GM19397 (cell line): ENCODE data around the gene AASDH.
"Not testable (repeated sequence)": the region's sequence is repeated elsewhere in the genome, so short reads cannot be mapped to it uniquely, and the experiment has no call there.

ENCODE experiments used
- ATAC-seq: cut with Tn5 transposase; IDR thresholded peaks from one replicate; pipeline ENCODE4 v1.9.1; 2021; ENCODE audit warnings: mild to moderate bottlenecking, moderate library complexity; ENCODE audit not compliant: unreplicated experiment

AASDH gene

GRCh38 chr4:56405016-56405415 is 17.7 kb upstream of the AASDH start:
- ATAC-seq = no peak

- ATAC-seq = no peak
Measured at GRCh38 chr4:56400560-56400959, 13.3 kb upstream of the AASDH start.

DNA sequence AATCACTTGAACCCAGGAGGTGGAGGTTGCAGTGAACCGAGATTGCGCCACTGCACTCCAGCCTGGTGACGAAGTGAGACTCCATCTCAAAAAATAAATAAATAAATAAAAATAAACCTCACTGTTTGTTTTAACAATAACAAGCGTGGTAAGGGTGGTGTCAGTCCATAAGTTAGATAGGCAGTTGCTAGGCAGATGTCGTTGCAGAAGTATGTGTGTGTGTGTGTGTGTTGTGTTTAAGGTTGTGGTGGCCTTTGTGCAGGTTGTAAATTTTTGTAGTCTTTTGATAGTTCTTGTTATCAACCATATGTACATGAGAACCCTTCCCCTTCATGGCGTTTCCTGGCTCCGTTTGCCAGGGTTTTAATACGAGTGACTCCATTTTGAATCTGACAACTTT is 4.0 kb upstream of the AASDH start:
- ATAC-seq = no peak

GRCh38 chr4:56389558-56389957 is 2.3 kb upstream of the AASDH start:
- ATAC-seq = no peak

- no peak for ATAC-seq
Measured at GRCh38 chr4:56388306-56388705, 1.0 kb upstream of the AASDH start.

- no peak for ATAC-seq
Measured at GRCh38 chr4:56386091-56386490, 1.2 kb downstream of the AASDH start.

DNA sequence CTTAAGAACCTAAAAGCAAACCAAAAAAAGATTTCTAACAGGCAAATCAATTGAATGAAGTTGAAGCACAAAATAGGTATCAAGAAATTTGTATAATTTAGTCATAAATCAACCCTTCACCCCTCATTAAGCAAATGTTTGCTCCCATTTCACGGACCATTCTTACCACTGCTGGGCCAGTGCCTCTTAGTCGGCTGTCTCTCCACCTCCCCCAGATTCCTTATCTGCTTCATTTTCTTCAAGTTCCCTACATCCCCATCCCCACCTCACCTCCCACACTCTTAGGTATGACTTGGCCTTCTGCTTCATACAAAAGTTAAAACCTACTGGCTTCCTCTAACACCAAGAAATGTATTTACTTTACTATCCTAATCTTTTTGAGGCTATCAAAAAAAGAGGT is 11.8 kb downstream of the AASDH start:
- ATAC-seq = no peak

- ATAC-seq = no peak
Measured at GRCh38 chr4:56374956-56375355, 12.3 kb downstream of the AASDH start.

DNA sequence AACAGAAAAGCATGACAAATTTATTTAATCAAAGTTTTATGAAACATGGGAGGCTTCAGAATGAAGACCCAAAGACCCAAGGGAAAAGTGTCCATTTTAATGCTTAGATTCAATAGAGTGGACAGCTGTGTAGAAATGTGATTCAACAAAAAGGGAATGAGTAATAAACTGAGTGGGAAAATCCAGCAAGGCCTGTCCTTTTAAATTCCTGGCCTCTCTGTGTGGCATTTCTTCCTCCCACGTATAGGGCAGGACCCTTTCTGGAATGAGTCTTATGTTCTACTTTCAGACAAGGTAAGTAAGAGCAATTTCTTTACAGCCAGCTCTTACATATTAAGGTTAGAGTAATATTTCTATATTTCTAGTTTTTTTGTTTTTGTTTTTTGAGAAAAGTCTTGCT is 14.5 kb downstream of the AASDH start:
- no peak for ATAC-seq

- no peak for ATAC-seq
Measured at GRCh38 chr4:56371426-56372220, 15.7 kb downstream of the AASDH start.

DNA sequence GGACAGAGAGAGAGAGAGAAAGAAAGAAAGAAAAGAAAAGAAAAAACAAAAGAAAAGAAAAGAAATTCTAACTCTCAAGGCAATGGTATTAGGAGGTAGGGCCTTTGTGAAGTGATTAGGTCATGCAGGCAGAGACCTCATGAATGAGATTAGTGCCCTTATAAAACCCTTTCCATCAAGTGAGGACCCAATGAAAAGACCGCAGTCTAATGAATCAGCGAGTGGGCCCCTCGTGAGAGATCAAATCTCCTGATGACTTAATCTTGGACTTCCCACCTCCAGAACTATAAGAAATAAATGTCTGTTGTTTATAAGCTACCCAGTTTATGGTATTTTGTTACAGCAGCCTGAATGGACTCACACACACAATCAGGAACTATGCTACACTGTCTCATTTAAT is 16.9 kb downstream of the AASDH start:
- no peak for ATAC-seq

GRCh38 chr4:56362981-56363380 is 24.3 kb downstream of the AASDH start:
- ATAC-seq = not testable (repeated sequence)

- ATAC-seq = no peak
Measured at GRCh38 chr4:56360071-56360470, 27.2 kb downstream of the AASDH start.

DNA sequence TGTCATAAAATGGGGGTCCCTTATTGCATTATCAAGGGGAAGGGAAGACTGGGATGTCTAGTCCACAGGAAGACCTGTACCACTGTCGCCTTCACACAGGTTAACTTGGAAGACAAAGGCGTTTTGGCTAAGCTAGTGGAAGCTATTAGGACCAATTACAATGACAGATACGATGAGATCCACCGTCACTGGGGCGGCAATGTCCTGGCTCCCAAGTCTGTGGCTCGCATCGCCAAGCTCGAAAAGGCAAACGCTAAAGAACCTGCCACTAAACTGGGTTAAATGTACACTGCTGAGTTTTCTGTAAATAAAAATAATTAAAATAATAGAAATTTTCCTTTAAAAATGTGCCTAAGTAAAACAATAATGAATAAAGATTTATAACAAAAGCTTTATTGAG is 30.6 kb downstream of the AASDH start:
- no peak for ATAC-seq

- no peak for ATAC-seq
Measured at GRCh38 chr4:56348576-56348975, 38.7 kb downstream of the AASDH start.

- no peak for ATAC-seq
Measured at GRCh38 chr4:56345458-56345857, 41.8 kb downstream of the AASDH start.

GRCh38 chr4:56342746-56343145 is 44.5 kb downstream of the AASDH start:
- no peak for ATAC-seq

GRCh38 chr4:56330691-56331090 is 56.6 kb downstream of the AASDH start:
- ATAC-seq = no peak

- ATAC-seq = no peak
Measured at GRCh38 chr4:56326363-56326762, 60.9 kb downstream of the AASDH start.

DNA sequence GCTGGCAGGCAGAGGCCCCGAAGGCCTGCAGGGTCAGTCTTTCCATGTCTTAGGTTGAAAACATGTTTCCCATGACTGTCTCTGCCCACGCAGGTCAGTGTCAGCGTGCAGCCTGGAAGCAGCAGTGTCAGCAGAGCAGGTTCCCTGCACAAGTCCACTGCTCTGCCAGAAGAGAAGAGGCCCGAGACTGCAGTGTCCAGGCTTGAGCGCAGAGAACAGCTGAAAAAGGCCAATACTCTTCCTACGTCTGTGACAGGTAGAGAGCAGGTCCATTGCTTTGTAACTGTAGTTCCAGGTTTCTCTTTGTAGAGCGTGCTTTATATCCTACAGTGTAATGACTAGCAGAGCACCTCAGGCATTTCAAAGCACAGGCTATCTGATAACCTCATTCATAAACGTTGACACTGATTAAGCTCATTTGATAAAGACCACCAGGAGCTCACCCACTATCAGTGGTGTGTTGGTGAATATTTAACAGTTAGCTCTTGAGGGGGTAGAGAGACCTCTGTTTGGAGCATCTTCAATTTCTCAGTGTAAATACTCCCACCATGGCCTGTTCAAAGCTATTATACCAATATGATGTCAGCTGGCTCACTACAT is 63.2 kb downstream of the AASDH start:
- no peak for ATAC-seq

DNA sequence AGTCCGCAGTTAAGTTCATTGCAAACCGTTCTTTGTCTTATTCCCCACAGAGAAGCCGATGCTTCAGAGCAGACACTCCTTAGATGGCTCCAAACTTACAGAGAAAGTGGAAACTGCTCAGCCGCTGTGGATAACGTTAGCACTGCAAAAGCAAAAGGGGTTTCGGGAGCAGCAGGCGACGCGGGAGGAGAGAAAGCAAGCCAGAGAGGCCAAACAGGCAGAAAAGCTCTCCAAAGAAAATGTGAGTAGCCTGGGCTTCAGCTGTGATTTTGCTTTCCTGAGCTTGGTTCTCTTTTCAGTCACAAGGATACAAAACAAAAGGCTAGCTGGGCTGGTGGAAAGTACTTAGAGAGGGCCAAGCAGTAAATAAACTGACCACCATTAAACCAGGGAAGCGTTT is 64.0 kb downstream of the AASDH start:
- no peak for ATAC-seq

DNA sequence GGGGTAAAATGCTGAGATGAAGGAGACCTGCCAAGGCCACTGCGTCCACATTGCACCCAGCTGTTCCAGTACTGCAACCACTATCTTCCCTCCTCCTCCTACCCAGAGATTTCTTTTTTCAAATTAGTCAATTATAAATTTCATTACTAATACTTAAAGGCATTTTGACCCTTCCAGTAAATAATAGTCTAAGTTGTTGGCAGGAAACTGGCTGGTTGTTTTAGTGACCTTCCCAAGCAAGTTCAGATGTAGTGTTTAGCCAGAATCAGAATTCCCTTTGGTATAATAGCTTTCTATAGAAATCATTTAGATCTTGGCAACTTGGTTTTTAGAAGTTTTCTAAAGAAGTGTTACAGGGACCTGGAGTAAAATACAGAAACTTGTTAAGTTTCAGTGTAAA is 66.0 kb downstream of the AASDH start:
- ATAC-seq = no peak

GRCh38 chr4:56320293-56320692 is 67.0 kb downstream of the AASDH start:
- no peak for ATAC-seq
